Measurements from ENCODE around the gene GJA8. TPM values are rescaled to one million over a fixed set of nuclear protein-coding genes. Genes with fewer than 3 reads are reported as not detected.

The GJA8 gene
- total RNA-seq, 1 experiment from 2014 or later = not detected

DNA sequence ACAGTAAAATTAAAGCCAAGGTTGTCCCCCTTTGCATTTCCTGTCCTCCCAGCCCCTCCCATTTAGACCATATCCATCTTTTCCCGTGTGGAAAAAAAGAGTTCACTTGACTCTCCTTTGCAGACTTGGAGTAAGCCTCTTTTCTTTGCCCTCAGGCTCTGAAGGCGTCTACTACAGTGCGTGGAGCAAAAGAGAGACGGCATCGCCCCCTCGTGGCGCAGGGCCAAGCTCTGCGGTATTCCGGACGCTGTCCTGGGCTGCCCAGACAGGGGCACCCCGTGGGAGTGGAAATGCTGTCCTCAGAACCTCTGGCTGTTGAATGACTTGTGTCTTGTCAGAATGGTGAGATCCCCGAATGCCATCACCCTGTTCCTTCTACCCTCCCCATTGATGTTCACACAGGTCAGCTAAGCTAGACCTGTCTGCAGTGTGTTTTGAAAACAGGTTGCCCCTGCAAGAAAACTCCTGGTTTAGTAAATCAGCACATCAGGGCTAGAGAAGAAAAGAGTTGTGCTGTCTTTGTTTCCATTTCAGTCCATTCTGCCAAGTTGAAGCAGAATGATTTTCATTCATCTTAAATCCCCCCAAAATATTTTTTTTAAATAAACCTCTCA is 12.3 kb upstream of the GJA8 start:
- no peak overlapping the region for H3K4me3 ChIP-seq (ENCODE audit: low read depth, low read length, poor library complexity, severe bottlenecking)
- no peak overlapping the region for H3K27ac ChIP-seq (ENCODE audit: low read depth, low read length, poor library complexity, severe bottlenecking)
- ChIA-PET POLR2A (ENCODE audit: low non-redundant PET) (no interaction called here), CTCF (interaction anchor here (1.0 kb wide), 1 partner anchor 393 kb away, joined by 3 read pairs; no protein-coding TSS in a partner anchor)
- intact Hi-C loops (cut with micrococcal nuclease; ENCODE audit: unreplicated experiment) = loop anchor here (1.0 to 5.0 kb wide), 4 partner anchors 166 to 618 kb away; no protein-coding TSS in a partner anchor
- DNase-seq (ENCODE audit: low spot score) = peak; percentile 80
- H3K9me3 ChIP-seq (ENCODE audit: low read depth, low read length, poor library complexity, severe bottlenecking) = no peaks in the 10 kb centered on the region
- no peaks in the 10 kb centered on the region for H3K4me1 ChIP-seq (ENCODE audit: insufficient read depth, low read length, poor library complexity, severe bottlenecking)
- TF ChIP-seq, protein P1, sequence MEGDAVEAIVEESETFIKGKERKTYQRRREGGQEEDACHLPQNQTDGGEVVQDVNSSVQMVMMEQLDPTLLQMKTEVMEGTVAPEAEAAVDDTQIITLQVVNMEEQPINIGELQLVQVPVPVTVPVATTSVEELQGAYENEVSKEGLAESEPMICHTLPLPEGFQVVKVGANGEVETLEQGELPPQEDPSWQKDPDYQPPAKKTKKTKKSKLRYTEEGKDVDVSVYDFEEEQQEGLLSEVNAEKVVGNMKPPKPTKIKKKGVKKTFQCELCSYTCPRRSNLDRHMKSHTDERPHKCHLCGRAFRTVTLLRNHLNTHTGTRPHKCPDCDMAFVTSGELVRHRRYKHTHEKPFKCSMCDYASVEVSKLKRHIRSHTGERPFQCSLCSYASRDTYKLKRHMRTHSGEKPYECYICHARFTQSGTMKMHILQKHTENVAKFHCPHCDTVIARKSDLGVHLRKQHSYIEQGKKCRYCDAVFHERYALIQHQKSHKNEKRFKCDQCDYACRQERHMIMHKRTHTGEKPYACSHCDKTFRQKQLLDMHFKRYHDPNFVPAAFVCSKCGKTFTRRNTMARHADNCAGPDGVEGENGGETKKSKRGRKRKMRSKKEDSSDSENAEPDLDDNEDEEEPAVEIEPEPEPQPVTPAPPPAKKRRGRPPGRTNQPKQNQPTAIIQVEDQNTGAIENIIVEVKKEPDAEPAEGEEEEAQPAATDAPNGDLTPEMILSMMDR (conservative IDR thresholded peaks at IDR 0.05; ENCODE audit: low read depth, low read length) = peak; percentile 80
- TF ChIP-seq EZH2 (IDR thresholded peaks at IDR 0.05; ENCODE audit: borderline replicate concordance, low read depth, low read length, poor library complexity, severe bottlenecking) = no peak
- H3K36me3 ChIP-seq (ENCODE audit: insufficient read depth, low read length, poor library complexity, severe bottlenecking) = no peaks in the 10 kb centered on the region
- no peaks in the 10 kb centered on the region for H3K27me3 ChIP-seq (replicated peaks; ENCODE audit: insufficient read depth, low read depth, low read length, poor library complexity)
- BruUV-seq (replicated peaks) = no TSS peak

DNA sequence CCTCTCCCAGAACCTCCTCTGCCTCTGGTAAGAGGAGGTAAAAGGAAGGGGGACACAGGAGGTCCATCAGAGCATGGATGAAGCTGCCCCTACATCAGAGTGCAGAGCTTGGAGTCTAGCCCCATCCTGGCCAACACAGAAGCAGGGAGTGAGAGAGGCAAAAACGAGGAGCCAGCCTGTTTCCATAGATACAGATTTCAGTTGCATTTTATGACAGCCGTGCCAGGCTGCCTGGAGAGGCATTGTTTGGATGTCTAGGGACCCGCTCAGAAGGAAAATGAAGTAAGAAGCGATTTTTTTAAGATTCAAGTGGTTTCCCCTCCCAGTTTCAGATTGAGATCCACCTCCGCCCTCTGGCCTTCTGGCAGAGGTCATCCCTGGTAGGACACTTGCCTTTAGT is 11.5 kb upstream of the GJA8 start:
- Histone ChIP-seq H3K4me1 (ENCODE audit: insufficient read depth, low read length, poor library complexity, severe bottlenecking) (no peaks in the 10 kb centered on the region), H3K27ac (ENCODE audit: low read depth, low read length, poor library complexity, severe bottlenecking) (no peak overlapping the region), H3K36me3 (ENCODE audit: insufficient read depth, low read length, poor library complexity, severe bottlenecking) (no peaks in the 10 kb centered on the region), H3K4me3 (ENCODE audit: low read depth, low read length, poor library complexity, severe bottlenecking) (no peak overlapping the region), H3K9me3 (ENCODE audit: low read depth, low read length, poor library complexity, severe bottlenecking) (no peaks in the 10 kb centered on the region), H3K27me3 (replicated peaks; ENCODE audit: insufficient read depth, low read depth, low read length, poor library complexity) (no peaks in the 10 kb centered on the region)
- intact Hi-C loops (cut with micrococcal nuclease; ENCODE audit: unreplicated experiment) = loop anchor here (5.0 kb wide), 3 partner anchors 189 to 619 kb away; no protein-coding TSS in a partner anchor
- TF ChIP-seq EZH2 (IDR thresholded peaks at IDR 0.05; ENCODE audit: borderline replicate concordance, low read depth, low read length, poor library complexity, severe bottlenecking) = no peak
- TF ChIP-seq, protein P1 (conservative IDR thresholded peaks at IDR 0.05; ENCODE audit: low read depth, low read length) = no peak
- DNase-seq (ENCODE audit: low spot score) = no peak
- ChIA-PET POLR2A (ENCODE audit: low non-redundant PET) (no interaction called here), CTCF (no interaction called here)
- BruUV-seq (replicated peaks) = no TSS peak

DNA sequence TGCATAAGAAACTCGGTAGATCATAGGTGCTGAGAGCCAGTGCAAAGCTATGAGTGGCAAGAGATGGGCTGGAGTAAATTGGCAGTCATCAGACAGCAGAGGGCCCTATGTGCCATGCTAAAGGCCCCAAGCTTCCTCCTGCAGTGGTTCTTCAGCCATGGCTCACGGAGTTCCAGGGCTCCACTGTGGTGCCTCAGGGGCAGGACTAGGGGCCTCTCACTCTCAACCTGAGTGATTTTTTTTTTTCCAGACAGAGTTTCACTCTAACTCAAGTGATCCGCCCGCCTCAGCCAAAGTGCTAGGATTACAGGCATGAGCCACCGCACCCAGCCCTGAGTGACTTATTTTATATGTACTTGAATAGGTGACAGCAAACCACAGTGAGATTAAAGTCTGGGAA is 10.4 kb upstream of the GJA8 start:
- H3K4me3 ChIP-seq (ENCODE audit: low read depth, low read length, poor library complexity, severe bottlenecking) = no peak overlapping the region
- ChIA-PET CTCF (interaction anchor here (0.7 to 1.7 kb wide), 8 partner anchors 14 to 650 kb away, joined by 3 to 7 read pairs (median 5); no protein-coding TSS in a partner anchor), POLR2A (ENCODE audit: low non-redundant PET) (no interaction called here)
- no peak overlapping the region for H3K27ac ChIP-seq (ENCODE audit: low read depth, low read length, poor library complexity, severe bottlenecking)
- intact Hi-C loops (cut with micrococcal nuclease; ENCODE audit: unreplicated experiment) = loop anchor here (1.0 to 5.0 kb wide), 4 partner anchors 190 to 620 kb away; no protein-coding TSS in a partner anchor
- H3K4me1 ChIP-seq (ENCODE audit: insufficient read depth, low read length, poor library complexity, severe bottlenecking) = no peaks in the 10 kb centered on the region
- BruUV-seq (replicated peaks) = no TSS peak
- TF ChIP-seq, protein P1 (conservative IDR thresholded peaks at IDR 0.05; ENCODE audit: low read depth, low read length) = no peak
- TF ChIP-seq EZH2 (IDR thresholded peaks at IDR 0.05; ENCODE audit: borderline replicate concordance, low read depth, low read length, poor library complexity, severe bottlenecking) = no peak
- DNase-seq (ENCODE audit: low spot score) = no peak
- H3K27me3 ChIP-seq (replicated peaks; ENCODE audit: insufficient read depth, low read depth, low read length, poor library complexity) = no peaks in the 10 kb centered on the region
- H3K36me3 ChIP-seq (ENCODE audit: insufficient read depth, low read length, poor library complexity, severe bottlenecking) = no peaks in the 10 kb centered on the region
- H3K9me3 ChIP-seq (ENCODE audit: low read depth, low read length, poor library complexity, severe bottlenecking) = no peaks in the 10 kb centered on the region
